ENCODE results near the gene ARHGEF17.

DNA sequence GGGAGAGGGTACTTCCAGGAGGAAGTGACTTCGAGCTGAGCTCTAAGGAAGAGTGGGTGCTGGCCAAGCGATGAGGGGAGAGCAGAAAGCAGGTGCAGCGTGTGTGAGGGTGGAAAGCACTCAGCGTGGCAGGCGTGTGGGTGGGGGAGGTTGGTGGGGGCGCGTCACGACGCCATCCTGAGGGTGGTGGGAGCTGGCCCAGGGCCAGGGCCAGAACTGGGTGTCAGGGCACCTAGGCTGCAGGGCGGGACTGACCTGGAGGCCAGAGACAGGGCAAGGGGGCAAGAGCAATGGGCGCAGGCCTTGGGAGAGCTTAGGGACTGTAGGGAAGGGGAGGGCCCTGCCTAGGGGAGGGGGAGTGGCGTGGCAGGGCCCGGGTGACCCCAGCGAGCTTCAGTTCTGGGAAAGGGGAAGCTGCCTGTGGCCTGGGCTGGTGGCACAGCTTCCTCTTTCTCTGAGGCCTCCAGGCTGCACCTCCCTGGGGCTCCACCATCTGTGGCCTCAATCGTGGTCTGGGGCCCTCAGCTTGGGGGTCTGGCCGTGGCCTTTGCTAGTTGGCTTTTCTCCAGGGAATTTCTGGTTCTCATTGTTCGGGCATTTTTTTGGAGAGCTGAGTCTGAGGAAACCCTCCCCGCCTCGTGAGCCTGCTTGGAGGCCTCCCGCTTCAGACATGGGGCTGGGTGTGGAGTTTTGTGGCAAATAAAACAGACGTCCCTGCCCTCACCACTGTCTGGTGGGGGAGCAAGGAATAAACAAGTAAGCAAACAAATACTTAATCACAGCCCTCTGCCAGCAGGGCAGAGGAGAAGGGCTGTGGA, 77.0 kb downstream of the ARHGEF17 start:
- TF ChIP-seq NFYB (CRISPR knock-in tag; IDR thresholded peaks at IDR 0.05) (no peak), SAP130 (CRISPR knock-in tag; IDR thresholded peaks at IDR 0.05; ENCODE audit: low read depth) (no peak), ZMYM4 (CRISPR knock-in tag; IDR thresholded peaks at IDR 0.05) (no peak)

Measured in HepG2 (cell line).